ENCODE measurements around the gene MANSC1. TPM values are rescaled to one million over a fixed set of nuclear protein-coding genes. Genes with fewer than 3 reads are reported as not detected.

The MANSC1 gene
- total RNA-seq, 1 donor from 2014 or later, result 2.9 TPM

- Mint-ChIP-seq H3K9me3 (ENCODE audit: unreplicated experiment) (peaks cover 2% of the 10 kb centered on the region), H3K27ac (ENCODE audit: unreplicated experiment) (no peak overlapping the region), H3K4me3 (ENCODE audit: unreplicated experiment) (no peak overlapping the region), H3K36me3 (ENCODE audit: low read depth, unreplicated experiment) (peaks cover 2% of the 10 kb centered on the region), H3K4me1 (ENCODE audit: low read depth, unreplicated experiment) (no peaks in the 10 kb centered on the region), H3K27me3 (ENCODE audit: low read depth, unreplicated experiment) (no peaks in the 10 kb centered on the region)
- Histone ChIP-seq H3K4me3 (ENCODE audit: insufficient read depth, low read depth, low read length) (no peak overlapping the region), H4K20me1 (ENCODE audit: insufficient read depth, low read length) (no peaks in the 10 kb centered on the region), H3K9me3 (ENCODE audit: insufficient read depth, low read depth, low read length) (no peaks in the 10 kb centered on the region), H3K4me2 (ENCODE audit: low read length) (no peak overlapping the region), H2AFZ (ENCODE audit: low read depth, low read length) (no peak overlapping the region), H3K79me2 (ENCODE audit: insufficient read depth, low read length) (no peaks in the 10 kb centered on the region), H3K4me1 (ENCODE audit: insufficient read depth, low read length) (no peaks in the 10 kb centered on the region), H3K36me3 (ENCODE audit: insufficient read depth, low read length) (peaks cover 2% of the 10 kb centered on the region), H3K27ac (ENCODE audit: low read depth, low read length) (no peak overlapping the region), H3K27me3 (ENCODE audit: insufficient read depth, low read length) (no peaks in the 10 kb centered on the region), H3K9ac (ENCODE audit: low read length) (no peak overlapping the region)
- FAIRE-seq (no peak), DNase-seq (ENCODE audit: low read depth) (no peak)
- TF ChIP-seq, protein P1, sequence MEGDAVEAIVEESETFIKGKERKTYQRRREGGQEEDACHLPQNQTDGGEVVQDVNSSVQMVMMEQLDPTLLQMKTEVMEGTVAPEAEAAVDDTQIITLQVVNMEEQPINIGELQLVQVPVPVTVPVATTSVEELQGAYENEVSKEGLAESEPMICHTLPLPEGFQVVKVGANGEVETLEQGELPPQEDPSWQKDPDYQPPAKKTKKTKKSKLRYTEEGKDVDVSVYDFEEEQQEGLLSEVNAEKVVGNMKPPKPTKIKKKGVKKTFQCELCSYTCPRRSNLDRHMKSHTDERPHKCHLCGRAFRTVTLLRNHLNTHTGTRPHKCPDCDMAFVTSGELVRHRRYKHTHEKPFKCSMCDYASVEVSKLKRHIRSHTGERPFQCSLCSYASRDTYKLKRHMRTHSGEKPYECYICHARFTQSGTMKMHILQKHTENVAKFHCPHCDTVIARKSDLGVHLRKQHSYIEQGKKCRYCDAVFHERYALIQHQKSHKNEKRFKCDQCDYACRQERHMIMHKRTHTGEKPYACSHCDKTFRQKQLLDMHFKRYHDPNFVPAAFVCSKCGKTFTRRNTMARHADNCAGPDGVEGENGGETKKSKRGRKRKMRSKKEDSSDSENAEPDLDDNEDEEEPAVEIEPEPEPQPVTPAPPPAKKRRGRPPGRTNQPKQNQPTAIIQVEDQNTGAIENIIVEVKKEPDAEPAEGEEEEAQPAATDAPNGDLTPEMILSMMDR (IDR thresholded peaks at IDR 0.05; ENCODE audit: insufficient read depth, low read depth, low read length), result no peak
Measured at GRCh38 chr12:12365446-12365802, 15.4 kb upstream of the MANSC1 start.

DNA sequence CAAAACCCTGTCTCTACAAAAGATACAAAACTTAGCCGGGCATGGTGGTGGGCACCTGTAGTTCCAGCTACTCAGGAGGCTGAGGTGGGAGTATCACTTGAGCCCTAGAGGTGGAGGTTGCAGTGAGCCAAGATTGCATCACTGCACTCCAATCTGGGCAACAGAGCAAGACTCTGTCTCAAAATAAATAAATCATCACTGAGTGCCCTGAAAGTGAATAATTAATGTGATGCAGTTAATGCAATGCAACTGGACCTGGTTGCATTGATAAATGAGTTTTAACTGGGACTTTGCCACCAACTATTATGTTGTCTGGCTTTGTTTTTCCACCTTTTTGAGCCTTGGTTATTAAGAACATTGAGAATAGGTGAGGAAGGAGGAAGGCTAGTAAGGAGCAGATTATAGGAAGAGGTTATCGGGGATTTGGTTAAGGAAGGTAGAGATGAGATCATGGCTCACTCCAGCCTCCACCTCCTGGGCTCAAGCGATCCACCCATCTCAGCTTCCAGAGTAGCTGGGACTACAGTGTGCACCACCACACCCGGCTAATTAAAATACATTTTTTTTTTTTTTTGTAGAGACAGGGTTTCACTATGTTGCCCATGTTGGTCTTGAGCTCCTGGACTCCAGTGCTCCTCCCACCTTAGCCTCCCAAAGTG lies 14.9 kb upstream of the MANSC1 start:
- H3K36me3 ChIP-seq (ENCODE audit: insufficient read depth, low read length), result peaks cover 2% of the 10 kb centered on the region
- H3K9me3 Mint-ChIP-seq (ENCODE audit: unreplicated experiment), result peaks cover 2% of the 10 kb centered on the region
- DNase-seq (ENCODE audit: low read depth) (no peak), FAIRE-seq (no peak)
- H3K4me3 ChIP-seq (ENCODE audit: insufficient read depth, low read depth, low read length), result no peak overlapping the region
- no peak overlapping the region for H3K9ac ChIP-seq (ENCODE audit: low read length)
- no peak overlapping the region for H3K4me3 Mint-ChIP-seq (ENCODE audit: unreplicated experiment)
- no peaks in the 10 kb centered on the region for H3K4me1 Mint-ChIP-seq (ENCODE audit: low read depth, unreplicated experiment)
- H3K79me2 ChIP-seq (ENCODE audit: insufficient read depth, low read length), result no peaks in the 10 kb centered on the region
- H3K36me3 Mint-ChIP-seq (ENCODE audit: low read depth, unreplicated experiment), result peaks cover 2% of the 10 kb centered on the region
- H4K20me1 ChIP-seq (ENCODE audit: insufficient read depth, low read length), result no peaks in the 10 kb centered on the region
- H3K27me3 Mint-ChIP-seq (ENCODE audit: low read depth, unreplicated experiment), result no peaks in the 10 kb centered on the region
- no peak overlapping the region for H3K27ac Mint-ChIP-seq (ENCODE audit: unreplicated experiment)
- H3K27ac ChIP-seq (ENCODE audit: low read depth, low read length), result no peak overlapping the region
- H3K4me2 ChIP-seq (ENCODE audit: low read length), result no peak overlapping the region
- H3K27me3 ChIP-seq (ENCODE audit: insufficient read depth, low read length), result no peaks in the 10 kb centered on the region
- no peaks in the 10 kb centered on the region for H3K9me3 ChIP-seq (ENCODE audit: insufficient read depth, low read depth, low read length)
- TF ChIP-seq, protein P1 (IDR thresholded peaks at IDR 0.05; ENCODE audit: insufficient read depth, low read depth, low read length), result no peak
- no peak for TF ChIP-seq EZH2 (IDR thresholded peaks at IDR 0.05; ENCODE audit: insufficient read depth, low read length)
- H3K4me1 ChIP-seq (ENCODE audit: insufficient read depth, low read length), result no peaks in the 10 kb centered on the region
- H2AFZ ChIP-seq (ENCODE audit: low read depth, low read length), result no peak overlapping the region

DNA sequence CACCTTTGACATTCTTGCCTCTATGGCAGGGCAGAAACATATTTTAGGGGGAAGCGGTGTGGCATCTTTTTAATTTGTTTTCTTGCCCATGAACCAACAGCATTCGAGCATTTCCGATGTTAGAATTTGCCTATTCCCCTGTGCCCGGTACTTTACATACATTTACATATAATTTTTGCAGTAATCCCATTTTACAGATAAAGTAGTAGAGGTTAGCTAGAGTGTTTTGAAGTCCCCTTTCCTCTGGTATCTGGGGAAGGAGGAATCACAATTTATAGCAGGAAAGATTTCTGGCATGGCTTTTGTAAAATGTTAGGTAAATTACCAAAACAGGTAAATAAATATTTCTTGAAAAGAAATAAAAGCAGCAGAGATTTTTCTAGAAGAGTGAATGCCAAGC lies 8.5 kb upstream of the MANSC1 start:
- no peaks in the 10 kb centered on the region for H3K4me1 Mint-ChIP-seq (ENCODE audit: low read depth, unreplicated experiment)
- H3K9me3 ChIP-seq (ENCODE audit: insufficient read depth, low read depth, low read length), result no peaks in the 10 kb centered on the region
- H3K27me3 ChIP-seq (ENCODE audit: insufficient read depth, low read length), result no peaks in the 10 kb centered on the region
- peak overlapping the region; percentile 97 for H3K4me2 ChIP-seq (ENCODE audit: low read length)
- H3K27ac ChIP-seq (ENCODE audit: low read depth, low read length), result no peak overlapping the region
- no peak overlapping the region for H3K27ac Mint-ChIP-seq (ENCODE audit: unreplicated experiment)
- H3K79me2 ChIP-seq (ENCODE audit: insufficient read depth, low read length), result peaks cover 25% of the 10 kb centered on the region
- H3K36me3 ChIP-seq (ENCODE audit: insufficient read depth, low read length), result peaks cover 2% of the 10 kb centered on the region
- H4K20me1 ChIP-seq (ENCODE audit: insufficient read depth, low read length), result no peaks in the 10 kb centered on the region
- H3K4me1 ChIP-seq (ENCODE audit: insufficient read depth, low read length), result peaks cover 9% of the 10 kb centered on the region
- H3K27me3 Mint-ChIP-seq (ENCODE audit: low read depth, unreplicated experiment), result no peaks in the 10 kb centered on the region
- peak overlapping the region; percentile 91 for H3K9ac ChIP-seq (ENCODE audit: low read length)
- no peaks in the 10 kb centered on the region for H3K36me3 Mint-ChIP-seq (ENCODE audit: low read depth, unreplicated experiment)
- peak overlapping the region; percentile 79 for H3K4me3 ChIP-seq (ENCODE audit: insufficient read depth, low read depth, low read length)
- DNase-seq (ENCODE audit: low read depth) (no peak), FAIRE-seq (no peak)
- H2AFZ ChIP-seq (ENCODE audit: low read depth, low read length), result no peak overlapping the region
- no peaks in the 10 kb centered on the region for H3K9me3 Mint-ChIP-seq (ENCODE audit: unreplicated experiment)
- TF ChIP-seq EZH2 (IDR thresholded peaks at IDR 0.05; ENCODE audit: insufficient read depth, low read length), result no peak
- TF ChIP-seq, protein P1 (IDR thresholded peaks at IDR 0.05; ENCODE audit: insufficient read depth, low read depth, low read length), result no peak
- no peak overlapping the region for H3K4me3 Mint-ChIP-seq (ENCODE audit: unreplicated experiment)

Data from astrocyte (in vitro differentiated cells and primary cell).